Esophagus squamous epithelium (tissue), 4 donors: ENCODE results near the gene FAM236C.
"Not testable (repeated sequence)": the region's sequence is repeated elsewhere in the genome, so short reads cannot be mapped to it uniquely, and the experiment has no call there.

Source experiments
- CTCF ChIP-seq, 6 experiments: fragments of 450-650 bp in 4 of 6; fragments of 200-600 bp in 2 of 6; sonication (generic) in 2 of 6; IDR thresholded peaks; one replicate each; pipeline ENCODE4 v1.5.1; 2016 to 2019; ENCODE audit warnings: antibody characterized with exemption in 6 of 6, mild to moderate bottlenecking in 4 of 6, moderate library complexity in 4 of 6
- POLR2A ChIP-seq, 4 donors: fragments of 450-650 bp; IDR thresholded peaks; one replicate each; pipeline ENCODE4 v1.6.1; 2017; ENCODE audit warnings: antibody characterized with exemption in 4 of 4, mild to moderate bottlenecking in 4 of 4, moderate library complexity in 3 of 4

DNA sequence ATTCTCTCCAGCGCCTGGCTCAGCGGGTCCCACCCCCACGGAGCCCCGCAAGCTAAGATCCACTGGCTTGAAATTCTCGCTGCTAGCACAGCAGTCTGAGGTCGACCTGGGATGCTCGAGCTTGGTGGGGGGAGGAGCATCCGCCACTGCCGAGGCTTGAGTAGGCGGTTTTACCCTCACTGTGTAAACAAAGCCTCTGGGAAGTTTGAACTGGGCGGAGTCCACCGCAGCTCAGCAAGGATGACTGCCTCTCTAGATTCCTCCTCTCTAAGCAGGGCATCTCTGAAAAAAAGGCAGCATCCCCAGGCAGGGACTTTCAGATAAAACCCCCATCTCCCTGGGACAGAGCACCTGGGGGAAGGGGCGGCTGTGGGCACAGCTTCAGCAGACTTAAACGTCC, 22.7 kb upstream of the FAM236C start:
- not testable (repeated sequence) for TF ChIP-seq CTCF, POLR2A (IDR thresholded peaks at IDR 0.05)
